Ishikawa (cell line): Measurements from ENCODE around the gene APBB2.
A peak's percentile ranks its signal among the peaks of the same experiment; 100 is the strongest.

Experiments
- CEBPB ChIP-seq: IDR thresholded peaks from 2 replicates; pipeline ENCODE4 v1.6.1; 2012
- CREB1 ChIP-seq: IDR thresholded peaks from 2 replicates; pipeline ENCODE4 v1.6.1; 2012; ENCODE audit warnings: low read depth
- EGR1 ChIP-seq: IDR thresholded peaks from 2 replicates; pipeline ENCODE4 v1.6.1; 2012
- EP300 ChIP-seq: IDR thresholded peaks from 2 replicates; pipeline ENCODE4 v1.6.1; 2012; ENCODE audit warnings: borderline replicate concordance
- FOXM1 ChIP-seq: IDR thresholded peaks from 2 replicates; pipeline ENCODE4 v1.6.1; 2012; ENCODE audit warnings: low read depth, borderline replicate concordance
- MAX ChIP-seq: IDR thresholded peaks from 2 replicates; pipeline ENCODE4 v1.6.1; 2012
- NFIC ChIP-seq: IDR thresholded peaks from 2 replicates; pipeline ENCODE4 v1.6.1; 2012
- RAD21 ChIP-seq: IDR thresholded peaks from 2 replicates; pipeline ENCODE4 v1.6.1; 2012; ENCODE audit warnings: low read depth
- REST ChIP-seq: IDR thresholded peaks from 2 replicates; pipeline ENCODE4 v1.6.1; 2012; ENCODE audit warnings: low read depth, mild to moderate bottlenecking
- TAF1 ChIP-seq: IDR thresholded peaks from 2 replicates; pipeline ENCODE4 v1.6.1; 2012; ENCODE audit warnings: low read depth, mild to moderate bottlenecking
- TCF12 ChIP-seq: IDR thresholded peaks from 2 replicates; pipeline ENCODE4 v1.6.1; 2012; ENCODE audit warnings: low read depth
- TEAD4 ChIP-seq: IDR thresholded peaks from 2 replicates; pipeline ENCODE4 v1.6.1; 2012
- USF1 ChIP-seq: IDR thresholded peaks from 2 replicates; pipeline ENCODE4 v1.6.1; 2012
- YY1 ChIP-seq: IDR thresholded peaks from 2 replicates; pipeline ENCODE4 v1.6.1; 2012; ENCODE audit warnings: low read depth
- ZBTB7A ChIP-seq: IDR thresholded peaks from 2 replicates; pipeline ENCODE4 v1.6.1; 2012; ENCODE audit warnings: low read depth

APBB2 gene

GRCh38 chr4:40908297-40908696, 306.0 kb downstream of the APBB2 start:
- TF ChIP-seq ZBTB7A = no peak
- peak; percentile 69 for TF ChIP-seq MAX

GRCh38 chr4:40905414-40905813, 308.9 kb downstream of the APBB2 start:
- no peak for TF ChIP-seq TAF1
- no peak for TF ChIP-seq FOXM1
- no peak for TF ChIP-seq REST
- TF ChIP-seq TCF12 = no peak
- TF ChIP-seq YY1 = no peak
- TF ChIP-seq TEAD4 = no peak
- no peak for TF ChIP-seq RAD21
- no peak for TF ChIP-seq EP300
- TF ChIP-seq ZBTB7A = no peak

GRCh38 chr4:40897557-40898203, 316.7 kb downstream of the APBB2 start:
- TF ChIP-seq EP300 (no peak), TCF12 (peak; percentile 26; the same call in 1 of the 2 replicates), USF1 (no peak), ZBTB7A (no peak), MAX (no peak), FOXM1 (no peak), EGR1 (no peak), NFIC (peak; percentile 68), TEAD4 (0 out of 2 replicates have a peak, but pooled peaks have one; percentile 15), CEBPB (no peak), TAF1 (no peak), REST (no peak), YY1 (no peak), CREB1 (peak; percentile 5; the same call in 1 of the 2 replicates), RAD21 (peak; percentile 68)

GRCh38 chr4:40890764-40891163, 323.6 kb downstream of the APBB2 start:
- TF ChIP-seq CREB1 (no peak), CEBPB (no peak)

- TF ChIP-seq USF1 (no peak), YY1 (no peak), REST (no peak), TCF12 (no peak), MAX (no peak), ZBTB7A (no peak), EP300 (no peak)
Measured at GRCh38 chr4:40890199-40890598, 324.1 kb downstream of the APBB2 start.
